Panc1 (cell line): ENCODE measurements around the gene CHL1. TPM values are rescaled to one million over a fixed set of nuclear protein-coding genes. Genes with fewer than 3 reads are reported as not detected.

Experiments
- ATAC-seq: fragments of 200-7000 bp; cut with Tn5 transposase; 2 replicates; pipeline ENCODE4 v1.9.1; 2020; ENCODE audit warnings: mild to moderate bottlenecking, moderate library complexity
- BruUV-seq: library from RNA; stranded (reverse); fragments of 400-500 nt; replicated peaks from 2 replicates; lab custom pipeline; 2021; lab: Mats Ljungman, UMichigan
- CTCF ChIA-PET: fragments of 300-600 bp; sonication (Branson Sonifier 250); formaldehyde crosslinking; loops from one replicate; lab custom pipeline; 2022; ENCODE audit warnings: antibody characterized with exemption; lab: Charles Lee
- POLR2A ChIA-PET: fragments of 300-600 bp; sonication (Branson Sonifier 250); formaldehyde crosslinking; loops from one replicate; lab custom pipeline; 2022; ENCODE audit warnings: antibody characterized with exemption; lab: Charles Lee
- DNase-seq: peaks from one replicate; pipeline ENCODE4 v3.0.0-alpha.2; 2010; ENCODE audit warnings: low read depth, low spot score
- H3K27ac ChIP-seq: 2 replicates; pipeline ENCODE4 v1.5.1; 2011; ENCODE audit warnings: mild to moderate bottlenecking, low read length, inconsistent platforms
- H3K27me3 ChIP-seq: fragments of 200-500 bp; sonication (Bioruptor generic); 2 replicates; pipeline ENCODE4 v1.6.0; 2014; ENCODE audit warnings: low read length, inconsistent platforms; ENCODE audit not compliant: control insufficient read depth, insufficient read depth
- H3K36me3 ChIP-seq: fragments of 200-500 bp; sonication (Bioruptor generic); 2 replicates; pipeline ENCODE4 v1.5.1; 2014; ENCODE audit warnings: inconsistent platforms, mild to moderate bottlenecking, low read length, moderate library complexity; ENCODE audit not compliant: control insufficient read depth, insufficient read depth
- H3K4me1 ChIP-seq: 2 replicates; pipeline ENCODE4 v1.5.1; 2011; ENCODE audit warnings: inconsistent platforms, mild to moderate bottlenecking, low read length, moderate library complexity; ENCODE audit not compliant: control insufficient read depth, insufficient read depth
- H3K4me3 ChIP-seq, 2 experiments: 2 replicates each; pipeline ENCODE4 v1.5.1; 2011 to 2012; ENCODE audit warnings: low read depth in 2 of 2, low read length in 2 of 2, mild to moderate bottlenecking in 2 of 2, inconsistent platforms in 1 of 2, moderate library complexity in 1 of 2
- H3K9me3 ChIP-seq: fragments of 200-500 bp; sonication (Bioruptor generic); 2 replicates; pipeline ENCODE4 v1.5.1; 2014; ENCODE audit warnings: low read depth, mild to moderate bottlenecking, inconsistent platforms, low read length, moderate library complexity; ENCODE audit not compliant: control insufficient read depth, insufficient read depth
- POLR2AphosphoS5 ChIP-seq: IDR thresholded peaks from 2 replicates; pipeline ENCODE4 v1.6.1; 2012; ENCODE audit warnings: mild to moderate bottlenecking, low read depth, low read length, moderate library complexity
- SIN3A ChIP-seq: IDR thresholded peaks from 2 replicates; pipeline ENCODE4 v1.6.1; 2012; ENCODE audit warnings: low read depth, mild to moderate bottlenecking, low read length, moderate library complexity, borderline replicate concordance; ENCODE audit not compliant: insufficient read depth
- TCF7L2 ChIP-seq: IDR thresholded peaks from 2 replicates; pipeline ENCODE4 v1.6.1; 2011; ENCODE audit warnings: mild to moderate bottlenecking, low read depth, low read length, inconsistent platforms
- in situ Hi-C: cut with HindIII; loops from 2 replicates; pipeline ENCODE4 v1.10.0; 2016; ENCODE audit warnings: low sequenced_read_pairs, low pct_unique_long_range_greater_than_20kb
- intact Hi-C: fragments of 100-400 bp; cut with micrococcal nuclease; formaldehyde crosslinking; loops from one replicate; pipeline ENCODE4 v1.10.0; 2022; ENCODE audit not compliant: unreplicated experiment
- total RNA-seq: library from RNA; stranded (reverse); gene quantifications from one replicate; pipeline ENCODE4 v1.2.1, GENCODE V29; 2021; ENCODE audit not compliant: unreplicated experiment
- TF ChIP-seq, protein P1 (sequence below): fragments of 450-650 bp; IDR thresholded peaks from 2 replicates; pipeline ENCODE4 v1.5.1; 2017; ENCODE audit warnings: mild to moderate bottlenecking
- TF ChIP-seq, protein P2 (sequence below), 2 experiments: IDR thresholded peaks; 2 replicates each; pipeline ENCODE4 v1.6.1; 2011 to 2012; ENCODE audit warnings: low read depth in 2 of 2, control low read depth in 1 of 2, low read length in 1 of 2, mild to moderate bottlenecking in 1 of 2, moderate library complexity in 1 of 2; ENCODE audit not compliant: insufficient read depth in 1 of 2

Gene CHL1
- total RNA-seq, 1 experiment from 2014 or later, result not detected

DNA sequence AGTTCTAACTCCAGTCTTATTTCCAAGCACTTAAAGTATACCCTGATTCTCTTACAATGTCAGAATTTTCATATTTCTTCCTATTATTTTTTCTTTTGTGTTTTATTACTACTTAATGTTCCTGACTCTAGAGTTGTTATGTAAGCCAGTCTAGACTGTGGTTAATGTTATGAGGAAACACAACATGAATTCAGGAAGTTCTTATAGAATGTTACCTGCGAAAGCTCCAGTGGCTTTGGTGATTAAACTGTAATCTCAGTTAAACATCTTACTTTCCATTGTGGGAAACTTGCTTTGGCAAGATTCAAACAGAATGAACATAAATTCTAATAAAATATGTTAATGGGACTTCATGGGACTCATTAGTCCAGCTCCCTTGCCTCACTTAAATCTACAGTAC is 36.6 kb upstream of the CHL1 start:
- TF ChIP-seq, protein P1, sequence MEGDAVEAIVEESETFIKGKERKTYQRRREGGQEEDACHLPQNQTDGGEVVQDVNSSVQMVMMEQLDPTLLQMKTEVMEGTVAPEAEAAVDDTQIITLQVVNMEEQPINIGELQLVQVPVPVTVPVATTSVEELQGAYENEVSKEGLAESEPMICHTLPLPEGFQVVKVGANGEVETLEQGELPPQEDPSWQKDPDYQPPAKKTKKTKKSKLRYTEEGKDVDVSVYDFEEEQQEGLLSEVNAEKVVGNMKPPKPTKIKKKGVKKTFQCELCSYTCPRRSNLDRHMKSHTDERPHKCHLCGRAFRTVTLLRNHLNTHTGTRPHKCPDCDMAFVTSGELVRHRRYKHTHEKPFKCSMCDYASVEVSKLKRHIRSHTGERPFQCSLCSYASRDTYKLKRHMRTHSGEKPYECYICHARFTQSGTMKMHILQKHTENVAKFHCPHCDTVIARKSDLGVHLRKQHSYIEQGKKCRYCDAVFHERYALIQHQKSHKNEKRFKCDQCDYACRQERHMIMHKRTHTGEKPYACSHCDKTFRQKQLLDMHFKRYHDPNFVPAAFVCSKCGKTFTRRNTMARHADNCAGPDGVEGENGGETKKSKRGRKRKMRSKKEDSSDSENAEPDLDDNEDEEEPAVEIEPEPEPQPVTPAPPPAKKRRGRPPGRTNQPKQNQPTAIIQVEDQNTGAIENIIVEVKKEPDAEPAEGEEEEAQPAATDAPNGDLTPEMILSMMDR, result no peak
- TF ChIP-seq TCF7L2 (no peak), SIN3A (no peak), POLR2AphosphoS5 (no peak)
- TF ChIP-seq, protein P2, sequence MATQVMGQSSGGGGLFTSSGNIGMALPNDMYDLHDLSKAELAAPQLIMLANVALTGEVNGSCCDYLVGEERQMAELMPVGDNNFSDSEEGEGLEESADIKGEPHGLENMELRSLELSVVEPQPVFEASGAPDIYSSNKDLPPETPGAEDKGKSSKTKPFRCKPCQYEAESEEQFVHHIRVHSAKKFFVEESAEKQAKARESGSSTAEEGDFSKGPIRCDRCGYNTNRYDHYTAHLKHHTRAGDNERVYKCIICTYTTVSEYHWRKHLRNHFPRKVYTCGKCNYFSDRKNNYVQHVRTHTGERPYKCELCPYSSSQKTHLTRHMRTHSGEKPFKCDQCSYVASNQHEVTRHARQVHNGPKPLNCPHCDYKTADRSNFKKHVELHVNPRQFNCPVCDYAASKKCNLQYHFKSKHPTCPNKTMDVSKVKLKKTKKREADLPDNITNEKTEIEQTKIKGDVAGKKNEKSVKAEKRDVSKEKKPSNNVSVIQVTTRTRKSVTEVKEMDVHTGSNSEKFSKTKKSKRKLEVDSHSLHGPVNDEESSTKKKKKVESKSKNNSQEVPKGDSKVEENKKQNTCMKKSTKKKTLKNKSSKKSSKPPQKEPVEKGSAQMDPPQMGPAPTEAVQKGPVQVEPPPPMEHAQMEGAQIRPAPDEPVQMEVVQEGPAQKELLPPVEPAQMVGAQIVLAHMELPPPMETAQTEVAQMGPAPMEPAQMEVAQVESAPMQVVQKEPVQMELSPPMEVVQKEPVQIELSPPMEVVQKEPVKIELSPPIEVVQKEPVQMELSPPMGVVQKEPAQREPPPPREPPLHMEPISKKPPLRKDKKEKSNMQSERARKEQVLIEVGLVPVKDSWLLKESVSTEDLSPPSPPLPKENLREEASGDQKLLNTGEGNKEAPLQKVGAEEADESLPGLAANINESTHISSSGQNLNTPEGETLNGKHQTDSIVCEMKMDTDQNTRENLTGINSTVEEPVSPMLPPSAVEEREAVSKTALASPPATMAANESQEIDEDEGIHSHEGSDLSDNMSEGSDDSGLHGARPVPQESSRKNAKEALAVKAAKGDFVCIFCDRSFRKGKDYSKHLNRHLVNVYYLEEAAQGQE (IDR thresholded peaks at IDR 0.05; ENCODE audit: insufficient read depth in 1 of 2, low read depth in 2 of 2, low read length in 1 of 2), result no peak
- no peaks in the 10 kb centered on the region for H3K36me3 ChIP-seq
- no peak for ATAC-seq
- no peak overlapping the region for H3K4me3 ChIP-seq
- POLR2A ChIA-PET, result no interaction called here
- CTCF ChIA-PET, result no interaction called here
- no peaks in the 10 kb centered on the region for H3K4me1 ChIP-seq
- in situ Hi-C loops, result no loop called here
- no peaks in the 10 kb centered on the region for H3K9me3 ChIP-seq
- no peak overlapping the region for H3K27ac ChIP-seq
- no peaks in the 10 kb centered on the region for H3K27me3 ChIP-seq
- DNase-seq, result no peak
- intact Hi-C loops, result no loop called here
- no TSS peak for BruUV-seq

DNA sequence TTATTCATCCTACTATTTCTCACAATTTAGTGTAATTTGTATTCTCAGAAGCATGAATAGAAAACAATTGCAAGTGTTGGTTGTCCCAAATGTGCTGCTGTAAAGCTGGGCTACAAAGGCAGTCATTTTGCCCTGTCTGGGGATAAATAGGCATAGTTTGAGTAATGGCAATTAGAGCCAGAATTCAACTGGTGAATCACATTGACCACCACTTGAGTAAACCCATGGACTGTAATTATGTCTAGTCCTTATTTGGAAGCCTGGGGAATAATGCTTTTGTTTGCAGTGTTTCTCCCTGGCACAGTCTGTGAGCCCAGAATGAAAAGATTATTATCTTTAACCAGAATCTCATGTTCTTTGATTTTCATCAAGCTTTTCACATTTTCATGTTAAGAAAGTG is 30.5 kb upstream of the CHL1 start:
- intact Hi-C loops, result no loop called here
- no peak for TF ChIP-seq POLR2AphosphoS5
- TF ChIP-seq, protein P2 (IDR thresholded peaks at IDR 0.05; ENCODE audit: insufficient read depth in 1 of 2, low read depth in 2 of 2, low read length in 1 of 2), result no peak
- H3K4me3 ChIP-seq, result no peak overlapping the region
- no peaks in the 10 kb centered on the region for H3K27me3 ChIP-seq
- DNase-seq, result no peak
- no peak overlapping the region for H3K27ac ChIP-seq
- in situ Hi-C loops, result no loop called here
- no peaks in the 10 kb centered on the region for H3K9me3 ChIP-seq
- no peaks in the 10 kb centered on the region for H3K4me1 ChIP-seq
- no peak for ATAC-seq
- no TSS peak for BruUV-seq
- POLR2A ChIA-PET, result no interaction called here
- CTCF ChIA-PET, result no interaction called here
- no peaks in the 10 kb centered on the region for H3K36me3 ChIP-seq
